ENCODE data around the gene PTCD1. TPM values are rescaled to one million over a fixed set of nuclear protein-coding genes. Genes with fewer than 3 reads are reported as not detected.
"Not testable (repeated sequence)": the region's sequence is repeated elsewhere in the genome, so short reads cannot be mapped to it uniquely, and the experiment has no call there.

Gene PTCD1
- total and polyA plus RNA-seq, 2 donors (not counting 1 experiment from before 2014, with no cell fraction given), result 2.3 to 8.1 TPM

- H4K20me1 ChIP-seq (ENCODE audit: control insufficient read depth, extremely low read depth, insufficient read depth, low read length), result no peaks in the 10 kb centered on the region
- H3K27me3 ChIP-seq (ENCODE audit: control insufficient read depth, insufficient read depth, low read length), result no peaks in the 10 kb centered on the region
- DNase-seq (ENCODE audit: low read depth in 2 of 2), result no peak
- H3K79me2 ChIP-seq (ENCODE audit: control insufficient read depth, insufficient read depth, low read length), result peaks cover 4% of the 10 kb centered on the region
- H2AFZ ChIP-seq (ENCODE audit: low read length), result no peak overlapping the region
- no peak overlapping the region for H3K4me3 ChIP-seq (replicated peaks in 1 of 4; ENCODE audit: control extremely low read depth in 1 of 4, insufficient read depth in 1 of 4, low read depth in 3 of 4, low read length in 4 of 4)
- no peak overlapping the region for H3K27ac ChIP-seq (ENCODE audit: insufficient read depth, low read length)
- H3K36me3 ChIP-seq (ENCODE audit: control insufficient read depth, insufficient read depth, low read length), result peaks cover 48% of the 10 kb centered on the region
- TF ChIP-seq EZH2 (IDR thresholded peaks at IDR 0.05; ENCODE audit: low read length, missing control alignments) (no peak), CTCF (conservative IDR thresholded peaks at IDR 0.05 in 1 of 2, IDR thresholded peaks at IDR 0.05 in 1 of 2; ENCODE audit: low read depth in 1 of 2, low read length in 2 of 2) (no peak)
- H3K9ac ChIP-seq (ENCODE audit: insufficient read depth, low read length), result no peak overlapping the region
- H3K4me1 ChIP-seq (ENCODE audit: control insufficient read depth, extremely low read depth, insufficient read depth, low read length), result peaks cover 11% of the 10 kb centered on the region
- no peaks in the 10 kb centered on the region for H3K9me3 ChIP-seq (ENCODE audit: control insufficient read depth, insufficient read depth, low read depth, low read length)
- no peak overlapping the region for H3K4me2 ChIP-seq (ENCODE audit: extremely low read depth, insufficient read depth, low read length)
Measured at GRCh38 chr7:99390941-99391602, 47.5 kb downstream of the PTCD1 start.

- no peak for TF ChIP-seq CTCF (conservative IDR thresholded peaks at IDR 0.05 in 1 of 2, IDR thresholded peaks at IDR 0.05 in 1 of 2; ENCODE audit: low read depth in 1 of 2, low read length in 2 of 2)
- TF ChIP-seq EZH2 (IDR thresholded peaks at IDR 0.05; ENCODE audit: low read length, missing control alignments), result no peak
Measured at GRCh38 chr7:99389772-99390171, 48.8 kb downstream of the PTCD1 start.

GRCh38 chr7:99387912-99388311 lies 50.7 kb downstream of the PTCD1 start:
- Histone ChIP-seq H3K27ac (ENCODE audit: insufficient read depth, low read length) (no peak overlapping the region), H4K20me1 (ENCODE audit: control insufficient read depth, extremely low read depth, insufficient read depth, low read length) (no peaks in the 10 kb centered on the region), H2AFZ (ENCODE audit: low read length) (no peak overlapping the region), H3K9me3 (ENCODE audit: control insufficient read depth, insufficient read depth, low read depth, low read length) (no peaks in the 10 kb centered on the region), H3K36me3 (ENCODE audit: control insufficient read depth, insufficient read depth, low read length) (peaks cover 46% of the 10 kb centered on the region), H3K27me3 (ENCODE audit: control insufficient read depth, insufficient read depth, low read length) (no peaks in the 10 kb centered on the region), H3K4me3 (replicated peaks in 1 of 4; ENCODE audit: control extremely low read depth in 1 of 4, insufficient read depth in 1 of 4, low read depth in 3 of 4, low read length in 4 of 4) (no peak overlapping the region), H3K79me2 (ENCODE audit: control insufficient read depth, insufficient read depth, low read length) (peaks cover 17% of the 10 kb centered on the region), H3K4me2 (ENCODE audit: extremely low read depth, insufficient read depth, low read length) (no peak overlapping the region), H3K4me1 (ENCODE audit: control insufficient read depth, extremely low read depth, insufficient read depth, low read length) (peaks cover 5% of the 10 kb centered on the region), H3K9ac (ENCODE audit: insufficient read depth, low read length) (no peak overlapping the region)
- TF ChIP-seq EZH2 (IDR thresholded peaks at IDR 0.05; ENCODE audit: low read length, missing control alignments) (no peak), CTCF (conservative IDR thresholded peaks at IDR 0.05 in 1 of 2, IDR thresholded peaks at IDR 0.05 in 1 of 2; ENCODE audit: low read depth in 1 of 2, low read length in 2 of 2) (no peak)
- no peak for DNase-seq (ENCODE audit: low read depth in 2 of 2)

More at GRCh38 chr7:99389772-99390171, 48.8 kb downstream of the PTCD1 start:
- Histone ChIP-seq H3K36me3 (ENCODE audit: control insufficient read depth, insufficient read depth, low read length) (peaks cover 47% of the 10 kb centered on the region), H3K9ac (ENCODE audit: insufficient read depth, low read length) (no peak overlapping the region), H2AFZ (ENCODE audit: low read length) (no peak overlapping the region), H3K4me2 (ENCODE audit: extremely low read depth, insufficient read depth, low read length) (no peak overlapping the region), H3K27me3 (ENCODE audit: control insufficient read depth, insufficient read depth, low read length) (no peaks in the 10 kb centered on the region), H4K20me1 (ENCODE audit: control insufficient read depth, extremely low read depth, insufficient read depth, low read length) (no peaks in the 10 kb centered on the region), H3K27ac (ENCODE audit: insufficient read depth, low read length) (no peak overlapping the region), H3K9me3 (ENCODE audit: control insufficient read depth, insufficient read depth, low read depth, low read length) (no peaks in the 10 kb centered on the region), H3K4me3 (replicated peaks in 1 of 4; ENCODE audit: control extremely low read depth in 1 of 4, insufficient read depth in 1 of 4, low read depth in 3 of 4, low read length in 4 of 4) (no peak overlapping the region), H3K4me1 (ENCODE audit: control insufficient read depth, extremely low read depth, insufficient read depth, low read length) (peaks cover 11% of the 10 kb centered on the region), H3K79me2 (ENCODE audit: control insufficient read depth, insufficient read depth, low read length) (no peaks in the 10 kb centered on the region)
- DNase-seq (ENCODE audit: low read depth in 2 of 2), result no peak

GRCh38 chr7:99387239-99387635 lies 51.4 kb downstream of the PTCD1 start:
- H3K36me3 ChIP-seq (ENCODE audit: control insufficient read depth, insufficient read depth, low read length), result peaks cover 42% of the 10 kb centered on the region
- H3K9me3 ChIP-seq (ENCODE audit: control insufficient read depth, insufficient read depth, low read depth, low read length), result not testable (repeated sequence)

More at GRCh38 chr7:99387239-99387635, 51.4 kb downstream of the PTCD1 start:
- not testable (repeated sequence) for H3K27me3 ChIP-seq (ENCODE audit: control insufficient read depth, insufficient read depth, low read length); H3K4me3 ChIP-seq (replicated peaks in 1 of 4; ENCODE audit: control extremely low read depth in 1 of 4, insufficient read depth in 1 of 4, low read depth in 3 of 4, low read length in 4 of 4); H3K4me2 ChIP-seq (ENCODE audit: extremely low read depth, insufficient read depth, low read length); H3K4me1 ChIP-seq (ENCODE audit: control insufficient read depth, extremely low read depth, insufficient read depth, low read length); H3K27ac ChIP-seq (ENCODE audit: insufficient read depth, low read length); H4K20me1 ChIP-seq (ENCODE audit: control insufficient read depth, extremely low read depth, insufficient read depth, low read length); H2AFZ ChIP-seq (ENCODE audit: low read length); H3K9ac ChIP-seq (ENCODE audit: insufficient read depth, low read length); DNase-seq (ENCODE audit: low read depth in 2 of 2)
- peaks cover 20% of the 10 kb centered on the region for H3K79me2 ChIP-seq (ENCODE audit: control insufficient read depth, insufficient read depth, low read length)

Measured in fibroblast of lung (primary cell).